GM06990 (cell line): ENCODE data around the gene FBXL13.
"Not testable (repeated sequence)": the region's sequence is repeated elsewhere in the genome, so short reads cannot be mapped to it uniquely, and the experiment has no call there.

Experiments used
- DNase-seq: peaks from one replicate; pipeline ENCODE4 v3.0.0-alpha.2; 2011; ENCODE audit not compliant: insufficient read length; ENCODE audit errors: extremely low read depth
- H3K27me3 ChIP-seq: replicated peaks from 2 replicates; pipeline ENCODE4 v1.6.0; 2011; ENCODE audit warnings: low read length; ENCODE audit not compliant: control insufficient read depth, insufficient read depth
- H3K36me3 ChIP-seq: 2 replicates; pipeline ENCODE4 v1.5.1; 2011; ENCODE audit warnings: low read length; ENCODE audit not compliant: control insufficient read depth, insufficient read depth
- H3K4me3 ChIP-seq: replicated peaks from 2 replicates; pipeline ENCODE4 v1.5.1; 2011; ENCODE audit warnings: low read depth, mild to moderate bottlenecking, control low read depth, low read length
- TF ChIP-seq, protein P1 (sequence below): IDR thresholded peaks from 2 replicates; pipeline ENCODE4 v1.5.1; 2011; ENCODE audit warnings: low read length, control low read depth, mild to moderate bottlenecking, inconsistent platforms; ENCODE audit not compliant: insufficient read depth, poor library complexity, severe bottlenecking

The FBXL13 gene

DNA sequence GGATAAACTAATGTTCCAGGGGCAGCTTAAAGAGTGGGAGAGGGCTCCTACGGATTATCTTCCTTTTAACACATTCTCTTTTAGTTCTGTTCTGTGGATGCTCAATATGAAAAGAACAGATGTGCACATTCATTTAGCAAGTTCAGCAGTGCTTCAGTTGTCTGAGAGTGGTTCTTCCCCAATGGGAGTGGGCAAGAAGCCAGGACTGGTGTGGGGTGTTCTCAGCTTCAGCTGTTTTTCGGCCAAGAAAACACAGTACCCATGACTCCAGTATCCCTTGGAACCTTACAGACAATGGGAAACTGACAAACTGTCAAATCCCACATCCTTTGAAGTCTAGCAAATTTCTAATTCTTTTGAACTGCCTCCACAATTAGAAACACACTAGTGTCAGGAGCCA lies 233.3 kb downstream of the FBXL13 start:
- TF ChIP-seq, protein P1, sequence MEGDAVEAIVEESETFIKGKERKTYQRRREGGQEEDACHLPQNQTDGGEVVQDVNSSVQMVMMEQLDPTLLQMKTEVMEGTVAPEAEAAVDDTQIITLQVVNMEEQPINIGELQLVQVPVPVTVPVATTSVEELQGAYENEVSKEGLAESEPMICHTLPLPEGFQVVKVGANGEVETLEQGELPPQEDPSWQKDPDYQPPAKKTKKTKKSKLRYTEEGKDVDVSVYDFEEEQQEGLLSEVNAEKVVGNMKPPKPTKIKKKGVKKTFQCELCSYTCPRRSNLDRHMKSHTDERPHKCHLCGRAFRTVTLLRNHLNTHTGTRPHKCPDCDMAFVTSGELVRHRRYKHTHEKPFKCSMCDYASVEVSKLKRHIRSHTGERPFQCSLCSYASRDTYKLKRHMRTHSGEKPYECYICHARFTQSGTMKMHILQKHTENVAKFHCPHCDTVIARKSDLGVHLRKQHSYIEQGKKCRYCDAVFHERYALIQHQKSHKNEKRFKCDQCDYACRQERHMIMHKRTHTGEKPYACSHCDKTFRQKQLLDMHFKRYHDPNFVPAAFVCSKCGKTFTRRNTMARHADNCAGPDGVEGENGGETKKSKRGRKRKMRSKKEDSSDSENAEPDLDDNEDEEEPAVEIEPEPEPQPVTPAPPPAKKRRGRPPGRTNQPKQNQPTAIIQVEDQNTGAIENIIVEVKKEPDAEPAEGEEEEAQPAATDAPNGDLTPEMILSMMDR = no peak
- DNase-seq = no peak
- Histone ChIP-seq H3K36me3 (no peaks in the 10 kb centered on the region), H3K4me3 (no peak overlapping the region), H3K27me3 (no peaks in the 10 kb centered on the region)

DNA sequence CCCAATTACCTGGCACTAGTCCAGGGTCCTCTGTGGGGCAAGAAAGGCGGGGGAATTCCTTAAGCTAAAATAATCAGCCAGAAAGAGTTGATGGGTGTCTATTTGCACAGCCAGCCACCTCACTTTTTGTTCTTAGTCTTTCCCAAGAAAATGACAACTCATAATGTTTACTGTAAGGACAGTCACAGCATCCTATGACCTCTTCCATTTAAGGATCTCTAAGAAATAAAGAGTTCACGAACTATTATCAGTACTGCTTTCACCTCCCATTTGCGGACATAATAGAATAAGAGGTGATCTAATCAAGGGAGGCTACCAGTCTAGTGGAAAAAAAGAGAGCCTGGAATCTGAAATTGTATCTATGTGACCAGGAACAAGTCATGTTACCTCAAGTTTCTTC lies 234.2 kb downstream of the FBXL13 start:
- no peaks in the 10 kb centered on the region for H3K27me3 ChIP-seq
- DNase-seq = no peak
- TF ChIP-seq, protein P1 = no peak
- no peak overlapping the region for H3K4me3 ChIP-seq
- no peaks in the 10 kb centered on the region for H3K36me3 ChIP-seq

- H3K27me3 ChIP-seq, DNase-seq, H3K36me3 ChIP-seq, H3K4me3 ChIP-seq: not testable (repeated sequence)
Observed at GRCh38 chr7:102838572-102839101, 236.0 kb downstream of the FBXL13 start.

- DNase-seq = no peak
- Histone ChIP-seq H3K36me3 (no peaks in the 10 kb centered on the region), H3K4me3 (no peak overlapping the region), H3K27me3 (no peaks in the 10 kb centered on the region)
- TF ChIP-seq, protein P1 = no peak
Observed at GRCh38 chr7:102837802-102838201, 236.8 kb downstream of the FBXL13 start.

DNA sequence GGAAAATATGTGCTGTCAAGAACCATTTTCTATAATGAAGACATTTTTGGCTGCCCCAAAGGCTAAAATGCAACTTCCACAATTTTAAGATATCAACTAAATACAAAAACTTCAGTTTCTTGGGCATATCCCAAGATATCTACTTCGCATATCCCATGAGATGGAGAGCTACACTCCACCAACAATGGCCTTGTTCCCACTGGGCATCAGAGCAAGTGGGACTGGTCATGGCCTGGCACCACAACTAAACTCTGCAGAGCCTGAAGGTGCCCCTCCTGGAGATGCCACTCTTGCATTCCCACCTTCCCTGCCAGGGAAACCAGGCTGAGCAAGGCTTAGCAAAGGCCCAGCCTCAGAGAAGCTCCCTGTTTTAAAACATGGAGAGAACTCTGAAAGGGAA lies 237.6 kb downstream of the FBXL13 start:
- no peaks in the 10 kb centered on the region for H3K27me3 ChIP-seq
- H3K4me3 ChIP-seq = no peak overlapping the region
- TF ChIP-seq, protein P1 = no peak
- no peak for DNase-seq
- H3K36me3 ChIP-seq = no peaks in the 10 kb centered on the region

DNA sequence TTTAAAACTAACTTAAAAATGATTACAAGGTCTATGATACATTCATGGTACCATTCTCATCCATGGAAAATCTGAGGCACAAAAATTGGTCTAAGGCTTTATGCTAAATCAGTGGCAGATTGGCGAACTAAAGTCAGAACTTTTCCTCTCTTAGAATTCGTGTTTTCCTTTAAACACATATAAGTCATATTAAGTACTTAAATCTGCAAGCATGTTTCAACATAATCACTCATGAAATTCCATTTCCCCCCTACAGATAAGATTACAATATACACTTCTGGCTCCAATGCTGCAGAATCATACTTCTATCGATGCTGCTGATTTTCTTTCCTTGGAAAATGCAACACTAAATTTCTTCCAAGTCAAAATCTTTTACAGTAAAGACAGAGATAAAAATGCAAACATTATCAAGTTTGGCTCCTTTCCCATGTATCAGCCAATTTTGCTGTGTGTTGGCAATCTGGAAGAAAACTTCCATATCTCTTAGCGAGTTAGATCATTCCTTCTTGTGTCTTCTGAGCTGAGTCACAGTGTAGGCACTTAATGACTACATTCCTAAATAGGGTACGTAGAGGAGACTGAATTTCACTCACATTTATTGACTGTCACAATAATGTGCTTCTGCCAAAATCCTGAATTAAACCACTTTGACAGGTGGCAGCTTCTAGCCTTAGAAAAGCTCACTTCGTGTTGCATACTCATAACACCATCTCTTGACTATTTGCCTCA lies 238.2 kb downstream of the FBXL13 start:
- H3K36me3 ChIP-seq = no peaks in the 10 kb centered on the region
- no peak for DNase-seq
- no peaks in the 10 kb centered on the region for H3K27me3 ChIP-seq
- H3K4me3 ChIP-seq = no peak overlapping the region
- TF ChIP-seq, protein P1 = no peak
